ENCODE results near the gene FAM210B. TPM values are rescaled to one million over a fixed set of nuclear protein-coding genes. Genes with fewer than 3 reads are reported as not detected.
A peak's percentile ranks its signal among the peaks of the same experiment; 100 is the strongest.

Gene FAM210B
- total and polyA plus RNA-seq, 2 of the 13 experiments (the other 11 are each of a cell fraction or from before 2014, with no cell fraction given), result 75.9 to 107 TPM

GRCh38 chr20:56359212-56360132 lies 698 bp downstream of the FAM210B start (continued):
- TF ChIP-seq ZFX (CRISPR knock-in tag; IDR thresholded peaks at IDR 0.05; ENCODE audit: low read depth), result peak; percentile 94
- no peak for TF ChIP-seq ZNF550 (CRISPR knock-in tag; IDR thresholded peaks at IDR 0.05; ENCODE audit: borderline replicate concordance)
- TF ChIP-seq ZNF646 (CRISPR knock-in tag; IDR thresholded peaks at IDR 0.05), result no peak
- 0 out of 2 replicates have a peak, but pooled peaks have one; percentile 37 for TF ChIP-seq ZNF446 (CRISPR knock-in tag; IDR thresholded peaks at IDR 0.05)
- TF ChIP-seq ARNT (IDR thresholded peaks at IDR 0.05), result no peak
- peak; percentile 67; the same call in 1 of the 2 replicates for TF ChIP-seq ZFP36L1 (CRISPR knock-in tag; IDR thresholded peaks at IDR 0.05)
- TF ChIP-seq DMAP1 (CRISPR knock-in tag; IDR thresholded peaks at IDR 0.05), result no peak; the same call in 1 of the 2 replicates
- TF ChIP-seq ZBTB33 (CRISPR knock-in tag; IDR thresholded peaks at IDR 0.05), result no peak
- peak; percentile 43; the same call in 1 of the 2 replicates for TF ChIP-seq ZXDC (CRISPR knock-in tag; IDR thresholded peaks at IDR 0.05)
- TF ChIP-seq MXI1 (IDR thresholded peaks at IDR 0.05; ENCODE audit: borderline replicate concordance, low read depth, low read length), result peak; percentile 8; the same call in 1 of the 3 replicates
- peak; percentile 23; the same call in 1 of the 2 replicates for TF ChIP-seq ATF3 (CRISPR knock-in tag; IDR thresholded peaks at IDR 0.05)
- 0 out of 2 replicates have a peak, but pooled peaks have one; percentile 9 for TF ChIP-seq SMAD1 (CRISPR knock-in tag; IDR thresholded peaks at IDR 0.05; ENCODE audit: borderline replicate concordance, low read depth)
- TF ChIP-seq U2AF1 (optimal IDR thresholded peaks at IDR 0.05; ENCODE audit: low read depth, low read length), result no peak
- no peak; the same call in 1 of the 2 replicates for TF ChIP-seq NCOA2 (CRISPR knock-in tag; IDR thresholded peaks at IDR 0.05)
- 0 out of 2 replicates have a peak, but pooled peaks have one; percentile 23 for TF ChIP-seq ZSCAN9 (CRISPR knock-in tag; IDR thresholded peaks at IDR 0.05; ENCODE audit: borderline replicate concordance)
